Measurements from ENCODE around the gene ATP9A. TPM values are rescaled to one million over a fixed set of nuclear protein-coding genes. Genes with fewer than 3 reads are reported as not detected.
"Not testable (repeated sequence)": the region's sequence is repeated elsewhere in the genome, so short reads cannot be mapped to it uniquely, and the experiment has no call there.

The ATP9A gene
- polyA plus RNA-seq, 3 donors from 2014 or later, result 0.82 to 2.8 (median 1.2) TPM

DNA sequence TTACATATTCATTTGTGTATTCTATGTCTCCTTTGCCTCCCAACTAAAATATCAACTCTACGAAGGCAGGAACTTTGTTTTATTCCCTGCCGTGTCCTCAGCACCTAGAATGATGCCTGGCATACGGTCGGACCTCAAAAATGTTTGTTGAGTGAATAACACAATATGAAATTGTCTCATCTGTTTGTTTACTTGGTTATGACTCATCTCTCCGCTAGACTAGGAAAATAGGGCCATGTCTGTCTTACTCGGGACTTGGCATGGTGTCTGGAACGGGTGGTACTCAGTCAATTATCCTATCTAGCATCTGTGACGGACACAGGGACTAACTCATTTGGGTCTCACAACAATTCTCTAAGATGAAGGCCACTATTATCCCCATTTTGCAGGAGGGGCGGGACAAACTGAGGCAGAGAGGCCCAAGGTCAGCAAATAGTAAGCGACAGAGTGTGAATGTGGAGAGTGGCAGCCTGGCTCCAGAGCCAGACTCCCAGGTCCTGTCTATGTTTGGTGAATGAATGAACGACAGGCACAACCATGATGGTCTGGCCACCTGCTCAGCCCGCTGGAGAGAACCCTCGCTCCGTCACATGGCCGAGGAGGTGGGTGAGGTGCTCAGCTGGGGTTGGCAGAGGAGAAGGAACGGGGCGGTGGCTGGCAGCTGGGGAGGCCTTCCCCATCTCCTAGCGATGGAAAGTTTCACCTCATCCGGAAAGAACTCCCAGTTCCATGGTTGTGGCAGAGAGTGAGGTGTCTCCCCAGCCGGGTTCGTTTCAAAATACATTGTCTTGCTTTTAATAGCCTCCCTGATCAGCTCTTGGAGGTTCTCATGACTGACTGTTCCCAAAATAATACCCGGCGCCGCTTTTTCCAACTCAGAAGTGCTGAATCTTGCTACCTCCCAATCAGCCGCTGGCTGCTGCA lies 198.1 kb downstream of the ATP9A start:
- H3K4me1 Mint-ChIP-seq, result no peaks in the 10 kb centered on the region
- H3K9me3 Mint-ChIP-seq, result no peaks in the 10 kb centered on the region
- H3K27me3 Mint-ChIP-seq (ENCODE audit: low read depth in 3 of 3), result peaks cover 3 to 7% (median 5%) of the 10 kb centered on the region in 3 donors
- H3K4me3 Mint-ChIP-seq, result no peak overlapping the region
- H3K27ac Mint-ChIP-seq, result no peak overlapping the region
- peaks cover 0 to 12% (median 0%) of the 10 kb centered on the region in 3 donors for H3K36me3 Mint-ChIP-seq
- no peak for DNase-seq

DNA sequence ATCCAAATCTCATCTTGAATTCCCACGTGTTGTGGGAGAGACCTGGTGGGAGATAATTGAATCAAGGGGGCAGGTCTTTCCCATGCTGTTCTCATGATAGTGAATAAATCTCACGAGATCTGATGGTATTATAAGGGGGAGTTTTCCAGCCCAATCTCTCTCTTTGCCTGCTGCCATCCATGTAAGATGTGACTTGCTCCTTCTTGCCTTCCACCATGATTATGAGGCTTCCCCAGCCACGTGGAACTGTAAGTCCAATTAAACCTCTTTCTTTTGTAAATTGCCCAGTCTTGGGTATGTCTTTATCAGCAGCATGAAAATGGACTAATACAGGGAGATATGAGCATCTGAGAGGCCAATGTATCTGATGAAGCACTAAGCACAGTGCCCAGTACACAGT lies 199.7 kb downstream of the ATP9A start:
- not testable (repeated sequence) for H3K27me3 Mint-ChIP-seq (ENCODE audit: low read depth in 3 of 3); H3K9me3 Mint-ChIP-seq; H3K4me1 Mint-ChIP-seq; H3K27ac Mint-ChIP-seq; DNase-seq; H3K4me3 Mint-ChIP-seq
- H3K36me3 Mint-ChIP-seq, result peaks cover 0 to 12% (median 0%) of the 10 kb centered on the region in 3 donors

DNA sequence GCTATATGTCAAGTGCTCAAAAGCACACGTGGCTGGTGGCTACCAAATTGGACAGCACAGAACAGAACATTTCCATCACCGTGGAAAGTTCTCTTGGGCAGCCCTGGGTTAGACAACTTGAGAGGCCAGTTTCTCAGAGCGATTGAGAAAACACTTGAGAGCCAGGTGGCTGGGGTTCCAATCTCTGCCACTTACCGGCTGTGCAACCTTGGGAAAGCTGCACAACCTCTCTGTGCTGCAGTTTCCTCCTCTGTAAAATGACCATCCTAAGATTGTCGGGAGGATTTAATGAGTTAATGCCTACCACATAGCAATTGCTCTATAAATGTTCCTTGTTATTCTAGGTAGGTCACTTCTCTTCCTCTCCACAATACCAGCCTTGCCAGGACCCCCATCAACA lies 200.6 kb downstream of the ATP9A start:
- Mint-ChIP-seq H3K27me3 (ENCODE audit: low read depth in 3 of 3) (peaks cover 3 to 12% (median 5%) of the 10 kb centered on the region in 3 donors), H3K4me1 (peaks cover 9 to 13% of the 10 kb centered on the region in 2 donors), H3K4me3 (no peak overlapping the region), H3K27ac (no peak overlapping the region), H3K9me3 (no peaks in the 10 kb centered on the region), H3K36me3 (peaks cover 0 to 12% (median 0%) of the 10 kb centered on the region in 3 donors)
- DNase-seq, result no peak

DNA sequence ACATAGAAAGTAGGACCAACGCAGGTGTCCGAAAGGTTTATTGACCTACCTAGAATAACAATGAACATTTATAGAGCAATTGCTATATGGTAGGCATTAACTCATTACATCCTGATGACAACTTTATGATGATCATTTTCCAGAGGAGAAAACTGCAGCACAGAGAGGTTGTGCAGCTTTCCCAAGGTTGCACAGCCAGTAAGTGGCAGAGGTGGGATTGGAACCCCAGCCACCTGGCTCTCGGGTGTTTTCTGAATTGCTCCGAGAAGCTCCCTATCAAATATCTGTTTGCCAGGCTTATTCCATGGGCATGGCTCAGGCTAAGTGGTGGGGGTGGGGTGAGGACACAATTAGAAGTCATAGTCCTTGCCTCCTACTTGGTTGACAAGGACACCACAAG lies 201.6 kb downstream of the ATP9A start:
- no peak for DNase-seq
- no peak overlapping the region for H3K27ac Mint-ChIP-seq
- peaks cover 0 to 12% (median 0%) of the 10 kb centered on the region in 3 donors for H3K36me3 Mint-ChIP-seq
- H3K4me3 Mint-ChIP-seq, result no peak overlapping the region
- H3K27me3 Mint-ChIP-seq (ENCODE audit: low read depth in 3 of 3), result peaks cover 3 to 15% (median 8%) of the 10 kb centered on the region in 3 donors
- peaks cover 15 to 22% of the 10 kb centered on the region in 2 donors for H3K4me1 Mint-ChIP-seq
- H3K9me3 Mint-ChIP-seq, result no peaks in the 10 kb centered on the region

DNA sequence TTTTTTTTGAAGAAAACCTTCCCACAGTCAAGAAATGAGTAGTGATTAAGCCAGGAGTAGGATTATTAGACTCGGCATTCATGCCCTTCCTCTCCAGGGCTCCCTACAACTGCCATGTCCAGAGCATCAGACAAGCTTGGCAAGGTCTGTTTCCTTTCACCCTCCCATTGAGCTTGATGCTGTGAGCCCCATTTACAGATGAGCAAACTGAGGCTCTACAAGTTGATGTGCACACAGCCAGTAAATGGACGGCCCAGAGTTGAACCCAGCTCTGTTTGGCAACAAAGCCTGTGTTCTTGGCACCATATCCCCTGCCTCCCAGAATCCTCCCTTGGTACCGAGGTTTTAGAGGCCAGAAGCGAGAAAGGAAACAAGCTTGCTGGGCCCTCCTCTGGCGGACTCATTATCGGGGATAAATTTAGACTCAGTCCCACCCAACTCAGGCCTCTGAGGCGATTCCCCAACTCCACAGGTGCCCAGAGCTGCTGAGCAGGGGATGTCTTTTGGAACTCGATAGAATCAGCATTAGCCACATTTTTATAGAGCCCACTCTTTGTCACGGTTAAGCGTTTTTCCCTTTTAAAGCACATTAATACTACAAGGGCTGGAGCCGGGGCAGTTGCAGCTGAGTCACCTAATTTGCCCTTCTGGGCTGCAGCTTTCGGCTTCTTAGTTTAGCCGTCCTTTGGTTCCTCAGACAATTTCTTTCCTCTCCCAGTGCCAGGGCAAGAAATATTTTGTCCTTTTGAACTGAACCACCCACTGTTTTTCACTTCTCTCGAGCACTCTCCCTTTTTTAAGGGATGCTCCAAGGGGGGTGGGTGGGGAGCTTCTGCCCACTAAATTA lies 202.7 kb downstream of the ATP9A start:
- DNase-seq, result no peak
- no peak overlapping the region for H3K4me3 Mint-ChIP-seq
- peaks cover 0 to 9% (median 0%) of the 10 kb centered on the region in 3 donors for H3K36me3 Mint-ChIP-seq
- H3K9me3 Mint-ChIP-seq, result peaks cover 0 to 4% (median 0%) of the 10 kb centered on the region in 6 donors
- H3K27ac Mint-ChIP-seq, result no peak overlapping the region
- peaks cover 26 to 33% of the 10 kb centered on the region in 2 donors for H3K4me1 Mint-ChIP-seq
- peaks cover 12 to 23% (median 18%) of the 10 kb centered on the region in 3 donors for H3K27me3 Mint-ChIP-seq (ENCODE audit: low read depth in 3 of 3)

DNA sequence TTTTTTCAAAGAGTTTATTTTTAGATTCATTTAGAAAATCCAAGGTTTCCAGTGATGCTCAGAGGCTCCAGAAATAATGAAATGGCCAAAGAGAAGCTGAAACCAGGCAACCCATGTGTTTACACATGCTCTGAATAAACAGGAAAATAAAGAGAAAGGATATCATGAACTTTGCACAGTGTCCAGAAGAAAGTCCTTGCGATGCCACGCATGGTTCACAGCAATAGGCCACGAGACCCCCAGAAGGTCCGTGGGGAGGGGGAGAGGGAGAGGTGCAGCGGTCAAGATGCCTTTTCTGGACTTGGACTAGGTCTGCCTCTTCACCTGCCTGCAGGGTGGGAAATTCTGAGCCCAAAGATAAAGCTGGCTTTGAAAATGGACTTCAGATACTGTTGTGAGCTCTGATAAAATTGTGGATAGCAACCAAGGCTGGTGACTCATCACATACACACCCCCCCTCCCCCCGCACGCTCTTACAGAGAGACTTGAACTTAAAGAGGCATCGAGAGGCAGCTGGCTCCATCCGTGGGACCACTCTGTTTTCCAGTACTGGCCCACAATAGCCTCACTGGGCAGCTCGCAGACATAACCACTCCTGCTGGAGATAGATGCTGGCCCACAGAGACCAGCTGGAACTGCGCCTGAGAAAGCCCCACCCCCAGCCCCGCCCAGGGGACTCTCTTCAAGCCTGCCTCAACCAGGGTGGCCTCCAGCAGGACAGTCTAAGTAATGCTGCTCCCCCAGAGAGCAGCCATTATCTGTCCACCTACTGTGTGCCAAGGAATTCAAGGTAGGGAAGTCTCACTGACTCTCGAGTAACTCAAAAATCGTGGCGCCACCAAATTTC lies 204.5 kb downstream of the ATP9A start:
- peak overlapping the region; percentile 40 to 82 (median 73) for H3K4me3 Mint-ChIP-seq

DNA sequence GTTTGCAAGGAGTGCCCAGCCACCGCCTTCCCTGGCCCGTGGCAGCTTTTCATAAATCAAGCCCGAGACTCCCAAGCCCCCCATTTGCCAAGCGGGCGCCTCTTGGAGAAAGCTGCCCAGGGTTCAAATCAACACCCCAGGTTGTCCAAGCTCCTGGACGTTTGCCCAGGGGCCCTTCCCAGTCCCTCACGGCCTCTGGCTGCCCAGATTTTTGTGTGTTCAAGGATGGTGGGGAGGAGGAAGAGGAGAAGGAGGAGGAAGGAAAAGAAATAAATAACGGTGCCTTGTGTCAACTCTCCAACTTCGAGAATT lies 205.1 kb downstream of the ATP9A start:
- H3K36me3 Mint-ChIP-seq, result peaks cover 0 to 3% (median 0%) of the 10 kb centered on the region in 3 donors
- H3K9me3 Mint-ChIP-seq, result peaks cover 0 to 4% (median 0%) of the 10 kb centered on the region in 6 donors
- DNase-seq, result no peak
- H3K27ac Mint-ChIP-seq, result no peak overlapping the region
- peaks cover 19 to 29% (median 28%) of the 10 kb centered on the region in 3 donors for H3K27me3 Mint-ChIP-seq (ENCODE audit: low read depth in 3 of 3)
- peak overlapping the region in 4 of 5 donors; percentile 65 to 82 (median 74) for H3K4me3 Mint-ChIP-seq
- H3K4me1 Mint-ChIP-seq, result peaks cover 29 to 35% of the 10 kb centered on the region in 2 donors

More for the DNA sequence above, 204.5 kb downstream of the ATP9A start:
- H3K36me3 Mint-ChIP-seq, result peaks cover 0 to 8% (median 0%) of the 10 kb centered on the region in 3 donors
- no peak overlapping the region for H3K27ac Mint-ChIP-seq
- peaks cover 29 to 35% of the 10 kb centered on the region in 2 donors for H3K4me1 Mint-ChIP-seq
- peaks cover 19 to 32% (median 29%) of the 10 kb centered on the region in 3 donors for H3K27me3 Mint-ChIP-seq (ENCODE audit: low read depth in 3 of 3)
- DNase-seq, result no peak
- peaks cover 0 to 4% (median 0%) of the 10 kb centered on the region in 6 donors for H3K9me3 Mint-ChIP-seq

DNA sequence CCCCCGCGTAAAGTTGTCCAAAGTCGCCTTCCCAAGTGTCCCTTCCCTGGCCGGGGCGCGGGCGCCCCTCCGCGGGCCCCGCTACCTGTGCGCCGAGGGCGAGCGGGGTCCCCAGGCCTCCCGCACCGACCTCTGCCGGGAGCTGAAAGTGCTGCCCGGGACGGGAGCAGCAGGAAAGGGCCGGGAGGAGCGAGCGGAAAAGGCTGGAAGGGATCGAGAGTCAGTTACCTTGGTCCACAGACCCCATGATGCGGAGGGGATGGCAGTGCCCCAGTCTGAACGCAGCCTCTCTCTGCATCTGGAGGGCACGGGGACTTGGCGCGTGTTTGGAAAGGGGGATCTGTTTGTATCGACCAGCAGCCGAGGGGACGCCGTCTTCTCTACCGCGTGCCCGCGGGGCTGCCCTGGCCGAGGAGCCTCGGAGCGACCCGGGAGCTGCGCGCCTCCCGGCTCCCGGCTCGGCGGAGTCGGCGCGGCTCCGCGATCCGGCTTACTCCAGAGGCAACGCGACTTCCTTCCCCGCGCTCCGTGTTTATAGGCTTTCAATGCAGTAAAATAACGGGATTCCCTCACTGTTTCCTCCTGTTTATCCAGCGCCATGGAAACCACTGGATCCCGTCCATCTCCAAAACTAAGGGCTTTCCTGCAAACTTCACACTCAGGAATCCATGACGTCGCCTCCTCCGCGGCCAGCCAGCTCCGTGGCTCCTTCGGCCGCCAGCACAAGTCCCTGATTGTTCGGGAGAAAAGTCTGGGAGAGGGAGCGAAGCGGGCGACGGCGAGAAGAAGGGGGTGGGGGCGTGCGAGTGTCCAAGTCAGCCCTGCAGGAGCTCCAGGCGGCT lies 205.6 kb downstream of the ATP9A start:
- no peaks in the 10 kb centered on the region for H3K36me3 Mint-ChIP-seq
- peaks cover 29 to 35% of the 10 kb centered on the region in 2 donors for H3K4me1 Mint-ChIP-seq
- H3K27ac Mint-ChIP-seq, result no peak overlapping the region
- peaks cover 19 to 31% (median 28%) of the 10 kb centered on the region in 3 donors for H3K27me3 Mint-ChIP-seq (ENCODE audit: low read depth in 3 of 3)
- peak overlapping the region; percentile 57 to 82 (median 73) for H3K4me3 Mint-ChIP-seq
- H3K9me3 Mint-ChIP-seq, result peaks cover 0 to 4% (median 0%) of the 10 kb centered on the region in 6 donors
- peak in 1 of 3 donors; percentile 16 for DNase-seq

DNA sequence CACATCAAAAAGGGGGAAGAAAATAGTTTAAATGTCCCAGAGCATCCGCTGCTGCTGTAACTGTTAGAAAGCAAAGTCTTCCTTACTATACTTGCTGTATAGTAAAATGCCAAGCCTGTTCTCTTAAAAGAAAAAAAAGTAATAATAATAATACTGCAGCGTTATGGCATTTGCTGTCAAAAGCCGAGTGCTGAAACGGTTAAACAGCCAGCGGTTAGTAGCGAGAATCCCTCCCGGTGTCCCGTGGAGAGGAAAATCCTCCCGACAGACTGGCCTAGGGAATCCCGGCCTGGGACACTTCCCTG lies 206.2 kb downstream of the ATP9A start:
- Mint-ChIP-seq H3K27ac (peak overlapping the region in 1 of 6 donors; percentile 23), H3K36me3 (no peaks in the 10 kb centered on the region), H3K4me1 (peaks cover 29 to 35% of the 10 kb centered on the region in 2 donors), H3K9me3 (peaks cover 0 to 4% (median 0%) of the 10 kb centered on the region in 6 donors), H3K4me3 (peak overlapping the region; percentile 60 to 82 (median 73)), H3K27me3 (ENCODE audit: low read depth in 3 of 3) (peaks cover 18 to 36% (median 28%) of the 10 kb centered on the region in 3 donors)
- DNase-seq, result no peak

DNA sequence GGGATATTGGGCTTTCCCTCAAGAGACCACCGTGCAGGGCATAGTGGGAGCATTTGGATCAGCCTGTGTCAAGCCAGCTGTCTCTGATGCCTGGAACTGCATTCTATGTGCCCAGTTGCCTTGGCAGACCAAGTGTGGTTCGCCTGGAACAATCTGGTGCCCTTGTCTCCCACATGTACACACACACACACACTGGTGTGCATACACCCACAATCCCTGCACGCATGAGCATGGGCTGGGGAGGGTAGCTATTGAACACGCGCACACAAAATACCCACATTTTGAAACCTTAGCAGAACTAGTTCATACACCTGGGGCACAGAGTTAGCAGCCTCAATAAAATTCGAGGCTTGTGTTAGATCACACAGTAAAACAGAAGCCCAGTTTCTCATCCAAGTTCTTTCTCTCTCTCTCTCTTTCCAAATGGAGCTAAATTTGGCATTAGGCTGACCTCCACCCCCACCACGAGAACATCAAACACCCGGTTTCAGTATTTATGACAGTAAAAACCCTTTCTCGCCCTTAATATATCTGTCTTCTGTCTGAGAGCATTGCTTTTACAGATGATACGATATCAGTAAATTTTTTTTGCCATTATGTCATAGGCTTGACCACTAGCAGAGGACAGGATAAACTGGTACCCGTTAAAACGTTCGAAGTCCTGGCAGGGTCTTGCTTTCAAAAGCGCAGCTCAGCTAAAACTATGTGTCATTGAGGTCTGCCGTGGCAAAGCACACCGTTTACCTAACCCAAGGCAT lies 207.5 kb downstream of the ATP9A start:
- H3K36me3 Mint-ChIP-seq, result no peaks in the 10 kb centered on the region
- H3K4me3 Mint-ChIP-seq, result peak overlapping the region; percentile 57 to 82 (median 72)
- H3K27me3 Mint-ChIP-seq (ENCODE audit: low read depth in 3 of 3), result peaks cover 18 to 36% (median 28%) of the 10 kb centered on the region in 3 donors
- no peak for DNase-seq
- peak overlapping the region in 1 of 6 donors; percentile 64 for H3K27ac Mint-ChIP-seq
- peaks cover 0 to 4% (median 0%) of the 10 kb centered on the region in 6 donors for H3K9me3 Mint-ChIP-seq
- peaks cover 35 to 43% of the 10 kb centered on the region in 2 donors for H3K4me1 Mint-ChIP-seq

DNA sequence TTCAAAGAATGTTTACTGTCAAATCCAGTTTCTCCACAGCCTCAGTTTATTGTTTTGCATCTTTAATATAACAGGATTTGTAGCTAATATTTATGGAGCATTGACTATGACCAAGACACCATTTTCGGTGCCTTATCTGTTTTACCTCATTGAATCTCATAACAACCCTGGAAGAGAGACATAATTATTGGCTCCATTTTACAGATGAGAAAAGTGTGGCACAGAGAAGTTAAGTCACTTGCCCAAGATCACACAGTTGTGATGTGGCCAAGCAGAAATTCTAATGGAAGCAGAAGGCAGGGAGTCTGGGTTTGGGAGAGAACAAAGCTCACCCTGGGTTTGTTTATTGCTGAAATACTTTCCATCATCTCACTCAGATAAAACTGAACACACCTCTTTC lies 208.1 kb downstream of the ATP9A start:
- no peaks in the 10 kb centered on the region for H3K36me3 Mint-ChIP-seq
- H3K9me3 Mint-ChIP-seq, result peaks cover 0 to 4% (median 0%) of the 10 kb centered on the region in 6 donors
- no peak for DNase-seq
- peaks cover 41 to 50% of the 10 kb centered on the region in 2 donors for H3K4me1 Mint-ChIP-seq
- peaks cover 18 to 37% (median 28%) of the 10 kb centered on the region in 3 donors for H3K27me3 Mint-ChIP-seq (ENCODE audit: low read depth in 3 of 3)
- no peak overlapping the region for H3K4me3 Mint-ChIP-seq
- no peak overlapping the region for H3K27ac Mint-ChIP-seq

All from immature natural killer cell (primary cell).